CD4-positive, alpha-beta T cell treated with Interleukin-12 subunit alpha and Interleukin-12 subunit beta, for 1 hour (primary cell): ENCODE measurements around the gene THADA.
"Not testable (repeated sequence)": the region's sequence is repeated elsewhere in the genome, so short reads cannot be mapped to it uniquely, and the experiment has no call there.

Source experiments
- DNase-seq: peaks from one replicate; pipeline ENCODE4 v3.0.0-alpha.2; 2020

The THADA gene, protein sequence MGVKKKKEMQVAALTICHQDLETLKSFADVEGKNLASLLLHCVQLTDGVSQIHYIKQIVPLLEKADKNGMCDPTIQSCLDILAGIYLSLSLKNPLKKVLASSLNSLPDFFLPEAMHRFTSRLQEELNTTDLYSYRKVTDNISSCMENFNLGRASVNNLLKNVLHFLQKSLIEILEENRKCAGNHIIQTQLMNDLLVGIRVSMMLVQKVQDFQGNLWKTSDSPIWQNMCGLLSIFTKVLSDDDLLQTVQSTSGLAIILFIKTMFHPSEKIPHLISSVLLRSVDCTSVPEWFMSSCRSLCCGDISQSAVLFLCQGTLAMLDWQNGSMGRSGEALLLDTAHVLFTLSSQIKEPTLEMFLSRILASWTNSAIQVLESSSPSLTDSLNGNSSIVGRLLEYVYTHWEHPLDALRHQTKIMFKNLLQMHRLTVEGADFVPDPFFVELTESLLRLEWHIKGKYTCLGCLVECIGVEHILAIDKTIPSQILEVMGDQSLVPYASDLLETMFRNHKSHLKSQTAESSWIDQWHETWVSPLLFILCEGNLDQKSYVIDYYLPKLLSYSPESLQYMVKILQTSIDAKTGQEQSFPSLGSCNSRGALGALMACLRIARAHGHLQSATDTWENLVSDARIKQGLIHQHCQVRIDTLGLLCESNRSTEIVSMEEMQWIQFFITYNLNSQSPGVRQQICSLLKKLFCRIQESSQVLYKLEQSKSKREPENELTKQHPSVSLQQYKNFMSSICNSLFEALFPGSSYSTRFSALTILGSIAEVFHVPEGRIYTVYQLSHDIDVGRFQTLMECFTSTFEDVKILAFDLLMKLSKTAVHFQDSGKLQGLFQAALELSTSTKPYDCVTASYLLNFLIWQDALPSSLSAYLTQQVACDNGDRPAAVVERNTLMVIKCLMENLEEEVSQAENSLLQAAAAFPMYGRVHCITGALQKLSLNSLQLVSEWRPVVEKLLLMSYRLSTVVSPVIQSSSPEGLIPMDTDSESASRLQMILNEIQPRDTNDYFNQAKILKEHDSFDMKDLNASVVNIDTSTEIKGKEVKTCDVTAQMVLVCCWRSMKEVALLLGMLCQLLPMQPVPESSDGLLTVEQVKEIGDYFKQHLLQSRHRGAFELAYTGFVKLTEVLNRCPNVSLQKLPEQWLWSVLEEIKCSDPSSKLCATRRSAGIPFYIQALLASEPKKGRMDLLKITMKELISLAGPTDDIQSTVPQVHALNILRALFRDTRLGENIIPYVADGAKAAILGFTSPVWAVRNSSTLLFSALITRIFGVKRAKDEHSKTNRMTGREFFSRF (N-terminal part only)

DNA sequence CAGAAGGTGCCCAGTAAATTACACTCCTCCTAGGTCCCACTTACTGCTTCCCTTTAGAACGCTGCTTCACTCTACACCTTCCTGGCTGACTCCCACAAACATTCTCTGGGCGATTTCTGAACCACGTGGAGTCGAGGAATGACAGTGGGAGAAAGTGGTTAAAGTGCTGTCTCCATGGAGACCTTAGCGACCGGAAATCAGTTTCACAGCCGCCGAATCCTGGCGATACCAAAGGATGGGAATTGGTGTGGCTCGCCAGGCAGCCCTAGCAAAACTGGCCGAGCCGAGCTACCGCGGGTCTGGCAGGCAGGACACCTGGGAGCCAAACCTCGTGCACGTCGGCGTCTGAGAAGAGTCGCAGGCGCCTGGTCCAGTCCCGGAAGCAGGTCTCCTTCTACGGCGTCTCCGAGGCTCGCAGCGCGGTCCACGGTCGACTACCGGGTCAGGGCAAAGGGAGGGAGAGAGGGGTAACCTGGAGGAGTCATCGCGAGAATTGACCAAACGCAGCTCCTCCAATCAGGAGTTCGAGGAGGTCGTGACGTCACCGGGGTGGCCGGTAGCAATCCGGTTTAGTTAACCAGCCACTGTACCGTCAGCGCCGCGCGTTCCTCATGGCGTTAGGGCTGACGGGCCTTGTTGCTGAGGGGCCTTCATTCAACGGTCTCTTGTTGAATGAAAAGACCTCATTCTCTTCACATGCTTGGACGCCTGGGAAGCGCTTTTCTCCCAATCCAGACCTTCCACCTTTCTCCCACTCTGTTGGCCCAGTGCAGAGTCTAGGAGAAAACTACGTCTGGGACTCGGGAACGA is at the start of gene THADA:
TSS of gene THADA (minus strand) at position 436 of the 810 bp plus-strand sequence. CDS start 3,646 bp downstream, outside the sequence.
- peak; percentile 98 for DNase-seq

DNA sequence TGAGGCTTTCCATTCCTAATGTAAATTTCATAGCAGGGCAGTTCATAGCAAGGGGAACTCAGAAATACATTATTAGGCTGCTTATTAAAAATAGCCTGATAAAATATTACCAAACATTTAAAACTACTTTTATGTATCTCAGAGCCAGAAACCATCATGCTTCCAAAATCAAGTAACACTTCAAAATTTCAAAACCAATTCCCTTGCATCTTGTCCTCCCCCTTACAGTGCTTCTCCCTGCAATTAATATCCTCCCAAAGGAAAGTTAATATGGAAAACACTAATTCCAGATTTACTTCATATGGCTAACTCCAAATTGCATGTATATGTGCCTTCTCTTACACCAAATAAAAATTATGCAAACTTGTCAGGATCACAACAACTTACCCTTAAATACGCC is 47.8 kb upstream of the THADA start:
- DNase-seq: no peak

DNA sequence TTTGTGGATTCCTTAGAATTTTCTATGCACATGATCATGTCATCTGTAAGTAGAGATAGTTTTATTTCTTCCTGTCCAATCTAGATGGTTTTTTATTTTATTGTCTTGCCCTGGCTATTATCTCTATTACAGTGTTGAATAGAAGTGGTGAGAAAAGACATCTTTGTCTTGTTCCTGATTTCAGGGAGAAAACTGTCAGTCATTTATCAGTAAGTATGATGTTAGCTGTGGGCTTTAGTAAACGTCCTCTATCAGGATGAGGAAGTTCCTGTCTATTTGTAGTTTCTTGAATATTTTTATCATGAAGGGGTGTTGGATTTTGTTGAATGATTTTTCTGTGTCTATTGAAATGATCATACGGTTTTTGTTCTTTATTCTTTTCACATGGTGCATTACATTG is 46.5 kb upstream of the THADA start:
- no peak for DNase-seq

DNA sequence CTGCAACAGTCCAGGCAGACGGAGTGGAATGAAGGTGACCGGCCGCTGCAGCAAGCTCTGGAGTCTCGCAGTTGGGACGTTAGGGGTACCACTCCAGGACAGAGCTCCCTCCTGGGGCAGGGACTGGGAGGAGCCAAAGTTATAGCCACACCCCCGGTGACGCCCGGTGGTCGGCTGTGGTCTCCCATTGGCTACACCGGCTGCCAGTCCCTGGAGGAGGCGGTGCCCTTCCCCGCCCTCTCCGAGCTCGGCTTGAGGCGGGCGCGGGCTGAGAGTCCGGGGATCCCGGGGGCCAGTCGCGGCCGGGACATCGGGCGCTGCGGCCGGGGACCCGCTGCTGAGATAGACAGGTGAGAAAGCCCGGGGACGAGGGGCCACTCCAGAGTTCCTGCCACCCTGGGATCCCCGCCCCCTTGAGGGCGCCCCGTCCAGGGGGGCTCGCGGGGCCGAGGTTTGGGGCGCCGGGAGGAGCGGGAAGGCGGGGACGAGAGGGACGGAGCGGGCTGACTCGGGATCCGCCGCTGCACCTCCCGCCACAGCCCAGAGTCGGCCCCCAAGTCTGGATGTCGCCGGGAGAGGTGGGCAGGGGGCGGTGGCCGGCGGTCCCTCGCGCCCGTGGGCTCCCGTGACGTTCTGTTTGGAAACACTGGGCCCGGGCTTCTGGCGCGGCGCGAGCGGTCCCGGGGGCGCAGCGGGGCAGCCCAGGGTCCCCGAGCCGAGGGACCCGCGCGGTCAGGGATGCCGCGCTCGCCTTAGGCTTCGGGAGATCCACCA is 41.4 kb upstream of the THADA start, which contains the start of gene PLEKHH2:
TSS of gene PLEKHH2 (plus strand) at position 231 of the 774 bp plus-strand sequence. CDS start 7,414 bp downstream, outside the sequence.
- peak; percentile 84 for DNase-seq

DNA sequence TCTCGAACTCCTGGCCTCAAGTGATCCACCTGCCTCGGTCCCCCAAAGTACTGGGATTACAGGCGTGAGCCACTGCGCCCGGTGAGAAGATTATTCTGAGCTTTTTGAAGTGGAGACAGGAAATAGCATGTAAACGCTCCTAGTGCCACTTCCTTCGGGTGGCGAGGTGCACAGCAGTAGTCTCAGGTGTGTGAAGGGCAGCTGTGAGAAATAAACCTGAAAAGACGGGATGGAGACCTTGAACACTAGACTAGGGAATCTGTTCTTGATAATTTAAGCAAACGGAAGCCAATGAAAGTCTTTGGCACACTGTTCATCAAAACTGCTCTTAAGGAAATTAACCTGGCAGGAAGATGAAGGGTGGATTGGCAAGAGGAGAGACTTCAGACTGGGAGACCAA is 40.8 kb upstream of the THADA start:
- peak; percentile 12 for DNase-seq

DNA sequence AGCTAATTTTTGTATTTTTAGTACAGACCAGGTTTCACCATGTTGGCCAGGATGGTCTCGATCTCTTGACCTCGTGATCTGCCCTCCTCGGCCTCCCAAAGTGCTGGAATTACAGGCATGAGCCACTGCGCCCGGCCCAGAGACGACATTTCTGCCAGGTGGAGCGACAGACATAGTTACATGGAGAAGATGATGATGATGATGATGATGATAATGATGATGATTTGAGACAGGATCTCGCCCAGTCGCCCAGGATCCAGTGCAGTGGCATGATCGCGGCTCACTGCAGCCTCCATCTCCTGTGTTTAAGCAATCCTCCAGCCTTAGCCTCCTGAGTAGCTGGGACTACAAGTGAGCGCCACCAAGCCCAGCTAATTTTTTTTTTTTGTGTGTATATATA is 40.3 kb upstream of the THADA start:
- DNase-seq: not testable (repeated sequence)

DNA sequence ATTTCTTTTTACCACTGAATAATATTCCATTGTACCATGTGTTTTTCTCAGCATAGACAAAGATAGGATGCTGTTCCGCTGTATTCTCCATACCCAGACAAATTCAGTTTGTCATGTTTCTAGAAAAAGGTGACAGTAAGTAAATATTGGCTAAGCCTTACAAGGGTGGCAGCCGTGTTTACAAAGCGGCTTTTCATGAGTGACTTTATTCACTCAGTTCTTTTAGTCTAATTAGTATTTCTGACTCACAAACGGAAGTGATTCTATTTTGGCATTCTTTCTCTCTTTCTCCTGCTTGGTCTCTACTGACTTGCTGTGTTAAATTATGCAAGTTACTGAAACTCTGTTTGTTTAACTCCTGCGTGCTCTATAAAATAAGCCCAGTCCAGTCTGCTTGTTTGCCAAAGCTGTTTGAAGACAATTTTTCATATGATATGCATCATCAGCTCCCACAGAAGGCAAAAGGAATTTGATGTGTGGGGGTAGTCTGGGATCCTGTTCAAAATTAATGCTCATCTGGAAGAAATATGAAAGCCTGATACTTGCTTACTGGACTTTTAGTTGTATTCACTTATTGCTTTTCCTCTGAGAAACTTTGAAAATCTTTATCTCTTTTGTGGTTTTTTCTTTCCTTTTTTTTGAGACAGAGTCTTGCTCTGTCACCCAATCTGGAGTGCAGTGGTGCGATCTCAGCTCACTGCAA is 38.9 kb upstream of the THADA start:
- DNase-seq: no peak

DNA sequence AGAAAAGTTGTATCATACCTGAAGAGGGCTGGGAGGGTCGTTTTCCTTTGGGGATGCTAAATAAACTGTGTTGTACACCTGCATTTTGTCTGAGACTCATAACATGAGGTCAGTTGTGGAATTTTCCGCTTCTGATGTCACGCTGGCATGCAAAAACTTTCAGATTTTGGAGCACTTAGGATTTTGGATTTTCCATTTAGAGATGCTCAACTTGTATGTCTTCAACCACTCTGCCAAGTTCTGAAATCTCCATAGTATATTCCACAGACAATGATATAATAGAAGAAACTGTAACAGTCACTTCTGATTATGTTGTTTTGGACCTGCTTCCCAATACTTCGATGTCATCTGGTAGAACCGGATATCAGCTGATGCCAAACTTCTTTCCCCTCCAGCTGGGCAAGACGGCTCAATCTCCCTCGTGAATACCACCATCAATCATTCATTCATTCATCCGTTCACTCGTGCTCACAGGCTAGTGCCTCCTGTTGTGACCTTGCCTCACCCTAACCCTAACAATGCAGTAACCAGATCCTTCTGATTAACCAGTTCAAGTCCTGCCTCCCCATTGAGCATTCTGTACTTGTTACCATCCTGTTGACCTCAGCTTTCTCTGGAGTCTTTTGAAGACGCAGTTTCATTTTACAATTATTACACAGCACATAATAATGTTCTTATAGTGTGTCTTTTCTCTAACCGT is 35.9 kb upstream of the THADA start:
- no peak for DNase-seq

DNA sequence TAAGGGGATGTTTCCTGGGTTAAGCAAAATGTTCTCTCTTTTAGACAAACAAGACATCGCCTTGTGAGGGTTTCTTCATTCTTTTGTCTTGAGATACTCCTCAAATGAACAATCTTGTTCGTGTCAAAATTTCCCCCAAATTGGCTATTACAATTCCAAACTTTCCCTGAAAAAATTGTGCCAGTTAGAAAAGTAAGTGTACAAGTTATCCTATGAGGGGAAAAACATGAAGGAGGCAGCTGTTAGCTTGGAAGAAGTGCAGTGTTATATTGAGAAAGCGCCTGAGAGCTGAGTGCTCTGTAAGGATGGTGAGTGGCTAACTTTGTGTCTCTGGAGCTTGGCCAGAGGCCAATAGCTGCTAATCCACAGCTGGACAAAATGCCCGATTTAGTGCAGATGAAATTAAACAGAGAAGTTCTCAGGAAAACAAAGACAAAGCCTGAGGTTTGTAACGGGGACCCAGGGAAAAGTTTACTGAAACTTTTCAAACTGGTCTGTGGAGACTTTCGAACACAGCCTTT is 27.2 kb upstream of the THADA start:
- DNase-seq: no peak

DNA sequence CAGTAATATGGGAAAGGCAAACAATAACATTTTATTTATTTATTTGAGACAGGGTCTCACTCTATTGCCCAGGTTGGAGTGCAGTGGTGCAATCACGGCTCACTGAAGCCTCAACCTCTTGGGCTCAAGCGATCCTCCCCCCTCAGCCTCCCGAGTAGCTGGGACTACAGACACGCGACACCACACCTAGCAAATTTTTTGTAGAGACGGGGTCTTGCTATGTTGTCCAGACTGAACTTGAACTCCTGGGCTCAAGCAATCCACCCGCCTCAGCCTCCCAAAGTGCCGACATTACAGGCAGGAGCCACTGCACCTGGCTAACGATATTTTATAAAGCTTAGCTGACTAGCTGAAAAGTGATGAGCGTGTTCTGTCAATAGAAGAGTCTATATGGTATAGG is 23.7 kb upstream of the THADA start:
- DNase-seq: no peak

DNA sequence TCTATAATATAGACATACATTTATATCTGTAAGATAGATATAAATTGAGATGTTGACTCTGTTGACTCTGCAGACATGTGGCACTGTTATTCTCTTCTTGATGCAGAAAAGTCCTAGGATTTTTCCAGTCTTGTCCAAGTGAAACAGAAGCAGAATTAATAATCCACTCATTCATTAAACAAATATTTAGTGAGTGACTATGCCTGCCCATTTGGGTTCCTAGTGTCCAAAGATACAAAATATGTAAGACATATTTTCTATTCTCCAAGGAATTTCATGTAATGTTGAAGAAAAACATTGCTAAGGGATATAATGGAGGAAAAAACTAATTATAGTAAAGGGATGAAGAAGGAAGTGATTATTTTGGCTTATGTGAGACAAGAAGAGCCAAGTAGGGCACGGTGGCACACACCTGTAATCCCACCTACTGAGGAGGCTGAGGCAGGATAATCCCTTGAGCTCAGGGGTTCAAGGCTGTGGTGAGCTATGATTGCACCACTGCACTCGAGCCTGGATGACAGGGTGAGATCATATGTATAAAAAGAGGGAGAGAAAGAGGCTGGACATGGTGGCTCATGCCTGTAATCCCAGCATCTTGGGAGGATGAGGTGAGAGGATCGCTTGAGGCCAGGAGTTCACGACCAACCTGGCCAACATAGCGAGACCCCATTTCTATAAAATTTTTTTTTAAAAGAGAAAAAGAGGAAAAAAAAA is 21.3 kb upstream of the THADA start:
- no peak for DNase-seq

DNA sequence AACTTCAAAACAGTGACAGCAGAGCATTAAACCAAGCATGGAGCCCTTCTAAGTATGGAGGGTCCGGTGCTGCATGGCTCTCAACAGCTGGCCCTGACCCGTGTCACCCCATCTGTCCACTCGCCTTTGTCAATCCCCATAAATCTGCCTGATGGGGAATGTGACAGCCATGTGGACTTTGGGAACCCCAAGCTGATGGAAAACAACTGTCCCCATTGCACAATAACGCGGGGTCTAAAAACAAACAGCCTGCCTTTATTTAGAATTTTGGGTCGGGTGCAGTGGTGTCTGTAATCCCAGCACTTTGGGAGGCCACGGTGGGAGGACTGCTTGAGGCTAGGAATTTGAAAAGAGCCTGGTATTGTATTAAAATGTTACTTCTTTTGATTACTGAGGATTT is 17.1 kb upstream of the THADA start:
- DNase-seq: no peak

DNA sequence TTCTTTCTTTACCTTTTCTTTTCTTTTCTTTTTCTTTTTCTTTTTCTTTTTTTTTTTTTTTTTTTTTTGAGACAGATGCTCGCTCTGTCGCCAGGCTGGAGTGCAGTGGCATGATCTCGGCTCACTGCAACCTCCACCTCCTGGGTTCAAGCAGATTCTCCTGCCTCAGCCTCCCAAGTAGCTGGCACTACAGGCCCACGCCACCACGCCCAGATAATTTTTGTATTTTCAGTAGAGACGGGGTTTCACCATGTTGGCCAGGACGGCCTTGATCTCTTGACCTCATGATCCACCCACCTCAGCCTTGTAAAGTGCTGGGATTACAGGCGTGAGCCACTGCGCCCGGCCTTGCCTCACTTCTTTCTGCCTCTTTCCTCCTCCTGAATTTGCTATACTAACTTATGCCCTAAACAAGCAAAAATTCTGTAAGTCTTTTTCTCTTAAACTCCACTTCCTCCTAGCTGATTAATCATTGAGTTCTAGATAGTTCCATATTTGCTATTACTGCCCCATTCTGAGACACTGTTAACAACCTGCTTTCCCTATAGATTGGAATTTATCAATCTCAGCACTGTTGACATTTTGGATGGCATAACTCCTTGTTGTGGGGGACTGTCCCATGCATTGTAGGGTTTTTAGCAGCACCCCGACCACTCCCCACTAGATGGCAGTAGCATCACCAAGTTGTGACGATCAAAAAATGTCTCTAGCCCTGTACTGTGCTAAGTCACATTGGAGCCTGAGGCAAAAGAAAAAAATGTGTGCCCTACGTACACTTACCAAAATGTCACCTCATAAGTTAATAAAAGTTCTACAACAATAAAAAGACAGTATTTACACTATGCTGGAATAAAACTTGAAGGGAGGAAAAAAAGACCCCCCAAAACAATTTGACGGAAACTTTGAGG is 16.4 kb upstream of the THADA start:
- DNase-seq: peak; percentile 75

DNA sequence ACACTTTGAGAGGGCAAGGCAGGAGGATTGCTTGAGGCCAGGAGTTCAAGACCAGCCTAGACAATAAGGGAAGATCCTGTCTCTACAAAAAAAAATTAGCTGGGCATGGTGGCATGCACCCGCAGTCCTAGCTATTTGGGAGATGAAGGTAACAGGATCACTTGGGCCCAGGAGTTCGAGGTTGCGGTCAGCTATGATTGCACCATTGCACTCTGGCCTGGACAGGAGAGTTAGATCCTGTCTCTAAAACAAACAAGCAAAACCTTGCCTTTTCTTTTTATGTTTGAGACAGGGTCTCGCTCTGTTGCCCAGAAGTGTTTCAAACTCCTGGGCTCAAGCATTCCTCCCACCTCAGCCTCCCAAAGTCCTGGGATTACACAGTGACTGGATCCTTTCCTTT is 14.5 kb upstream of the THADA start:
- no peak for DNase-seq

DNA sequence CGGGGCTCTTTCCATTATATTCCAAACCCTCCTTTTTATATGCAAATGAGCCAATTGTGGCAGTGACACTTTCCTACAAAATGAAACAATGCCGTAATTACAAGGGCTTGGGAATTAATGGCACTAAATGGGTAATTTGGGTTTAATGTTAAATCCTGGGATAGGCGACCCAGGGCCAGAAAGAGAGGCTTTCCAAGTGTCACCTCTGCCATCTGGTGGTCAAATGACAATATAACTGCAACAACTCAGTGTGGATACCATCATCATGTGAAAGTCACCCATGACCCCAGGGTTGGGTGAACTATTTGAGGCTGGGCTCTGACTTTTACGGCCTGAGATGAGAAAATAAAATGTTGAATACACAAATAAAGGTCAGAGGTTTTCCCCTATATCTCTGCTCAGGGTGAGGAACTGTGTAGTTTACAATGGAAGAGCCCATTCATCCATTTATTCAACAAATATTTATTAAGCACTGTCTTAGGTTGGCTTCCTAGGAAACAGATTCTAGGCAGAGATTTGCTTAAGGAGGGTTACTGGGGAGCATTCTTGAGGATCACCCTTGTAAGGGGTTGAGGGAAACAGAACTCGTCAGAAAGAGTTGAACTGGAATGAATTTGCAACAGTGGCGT is 13.6 kb upstream of the THADA start:
- peak; percentile 57 for DNase-seq

DNA sequence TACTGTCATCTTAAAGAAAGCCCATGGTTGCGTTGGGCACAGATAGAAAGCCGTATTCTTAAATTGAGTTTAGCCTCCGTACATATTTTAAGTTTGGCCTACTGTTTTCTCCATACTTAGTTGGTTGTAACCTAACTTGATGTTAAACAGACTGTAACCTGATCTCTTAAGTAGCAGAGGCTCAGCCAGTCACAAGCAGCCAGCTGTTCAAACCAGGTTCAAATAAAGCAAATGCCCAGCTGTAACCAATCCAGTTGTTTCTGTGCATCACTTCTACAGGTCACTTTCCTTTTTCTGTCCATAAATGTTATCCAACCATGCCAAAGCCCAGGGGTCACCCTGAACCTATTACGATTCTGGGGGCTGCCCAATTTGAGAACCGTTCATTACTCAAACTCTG is 10.0 kb upstream of the THADA start:
- no peak for DNase-seq

DNA sequence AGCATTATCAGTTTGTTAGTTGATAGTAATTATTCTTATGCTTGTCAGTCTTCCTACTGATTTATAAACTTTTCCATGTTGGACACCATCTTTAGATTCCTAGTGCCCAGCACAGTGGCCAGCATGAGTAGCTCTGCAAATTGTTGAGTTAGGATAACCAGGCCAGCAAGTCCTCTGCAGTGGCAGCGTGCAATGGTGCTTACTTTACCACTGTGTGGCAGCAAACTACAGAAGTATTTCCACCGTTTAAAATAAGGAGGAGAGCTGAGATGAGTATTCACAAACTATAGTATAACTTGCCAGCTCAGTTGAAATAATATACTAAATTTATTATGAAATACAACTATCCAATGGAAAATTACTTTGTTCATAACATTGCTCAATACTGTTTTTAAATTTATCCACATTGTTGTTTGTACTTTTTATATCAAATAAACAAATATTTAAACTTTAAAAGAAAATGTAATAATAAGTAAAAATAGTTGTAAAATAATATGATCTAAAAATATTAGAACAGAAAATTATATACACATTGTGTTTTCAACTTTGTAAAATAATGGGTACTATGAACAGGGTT is 9.3 kb upstream of the THADA start:
- peak; percentile 24 for DNase-seq
